Right ventricle myocardium inferior (tissue), 1 donor: ENCODE data around the gene NECTIN1. TPM values are rescaled to one million over a fixed set of nuclear protein-coding genes. Genes with fewer than 3 reads are reported as not detected.
A peak's percentile ranks its signal among the peaks of the same experiment; 100 is the strongest.

Experiments used
- ATAC-seq: fragments of 200-7000 bp; cut with Tn5 transposase; one replicate; pipeline ENCODE4 v1.9.1; 2020; ENCODE audit warnings: mild to moderate bottlenecking, moderate library complexity
- DNase-seq: peaks from one replicate; pipeline ENCODE4 v3.0.0; 2021; ENCODE audit errors: missing footprints
- intact Hi-C: fragments of 100-400 bp; cut with DNase I; formaldehyde crosslinking; loops from one replicate; pipeline ENCODE4 v1.11.0; 2022
- total RNA-seq: library from RNA; stranded (reverse); fragmentation: NEBNext Ultra II Directional; extraction: Animal tissue kit (Norgen Biotek cat#: 25700); gene quantifications from one replicate; pipeline ENCODE4 v1.2.1, GENCODE V29; 2021
- donor health status: DM: no; HTN: yes; CAD: no; lungs with severe emphysema.

NECTIN1 gene
- total RNA-seq, 1 donor from 2014 or later: 20.0 TPM

GRCh38 chr11:119639642-119640205, 89.3 kb downstream of the NECTIN1 start:
- ATAC-seq: no peak
- intact Hi-C loops: no loop called here

DNA sequence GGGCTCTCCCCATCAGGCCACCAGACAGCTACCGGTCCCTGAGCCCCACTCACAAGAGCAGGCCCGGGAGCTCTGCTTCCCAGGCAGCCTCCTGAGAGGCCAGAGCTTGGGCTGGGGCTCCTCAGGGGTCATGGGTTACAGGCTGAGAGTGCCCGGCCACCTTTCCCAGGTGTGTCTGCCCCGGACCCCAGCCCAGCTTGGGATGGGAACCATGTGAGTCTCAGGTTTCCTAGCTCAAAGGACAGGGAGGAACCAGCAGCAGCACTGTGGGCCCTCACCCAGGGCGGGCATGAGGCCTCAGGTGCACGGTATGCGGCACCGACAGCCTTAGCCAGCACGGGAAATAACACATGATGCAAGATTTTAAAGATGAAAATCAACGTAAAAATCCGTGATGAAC, 90.1 kb downstream of the NECTIN1 start:
- DNase-seq (peak; percentile 61), ATAC-seq (no peak)
- intact Hi-C loops: no loop called here

More at GRCh38 chr11:119639642-119640205, 89.3 kb downstream of the NECTIN1 start:
- peak; percentile 23 for DNase-seq

DNA sequence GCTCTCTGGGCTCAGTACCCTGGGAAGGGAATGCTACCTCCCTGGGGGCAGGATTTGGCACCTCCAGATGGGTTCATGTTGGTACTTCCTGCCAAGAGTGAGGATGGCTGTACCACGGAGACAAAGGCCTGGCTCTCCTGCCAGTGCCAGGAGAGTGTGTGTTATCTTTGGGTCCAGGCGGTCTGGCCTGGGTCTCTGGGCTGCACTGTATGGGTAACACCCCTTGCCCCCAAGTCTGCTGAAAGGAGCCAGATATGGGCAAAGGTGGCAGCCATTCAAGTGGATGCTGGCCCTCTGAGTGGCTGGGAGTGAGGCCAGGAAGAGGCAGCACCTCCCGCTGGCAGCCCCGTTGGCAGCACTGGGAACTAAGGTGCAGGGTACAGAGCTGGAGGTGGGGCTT, 91.5 kb downstream of the NECTIN1 start:
- intact Hi-C loops: no loop called here
- ATAC-seq: no peak
- DNase-seq: no peak

- intact Hi-C loops: no loop called here
These were observed 93.2 kb downstream of the NECTIN1 start for GRCh38 chr11:119635776-119636175.

GRCh38 chr11:119635041-119635740, 93.8 kb downstream of the NECTIN1 start:
- no peak for ATAC-seq
- peak; percentile 59 for DNase-seq
- intact Hi-C loops: no loop called here

More at GRCh38 chr11:119635776-119636175, 93.2 kb downstream of the NECTIN1 start:
- DNase-seq: peak; percentile 20
- no peak for ATAC-seq

GRCh38 chr11:119634301-119634700, 94.7 kb downstream of the NECTIN1 start:
- intact Hi-C loops: no loop called here
- peak; percentile 59 for DNase-seq
- ATAC-seq: no peak

DNA sequence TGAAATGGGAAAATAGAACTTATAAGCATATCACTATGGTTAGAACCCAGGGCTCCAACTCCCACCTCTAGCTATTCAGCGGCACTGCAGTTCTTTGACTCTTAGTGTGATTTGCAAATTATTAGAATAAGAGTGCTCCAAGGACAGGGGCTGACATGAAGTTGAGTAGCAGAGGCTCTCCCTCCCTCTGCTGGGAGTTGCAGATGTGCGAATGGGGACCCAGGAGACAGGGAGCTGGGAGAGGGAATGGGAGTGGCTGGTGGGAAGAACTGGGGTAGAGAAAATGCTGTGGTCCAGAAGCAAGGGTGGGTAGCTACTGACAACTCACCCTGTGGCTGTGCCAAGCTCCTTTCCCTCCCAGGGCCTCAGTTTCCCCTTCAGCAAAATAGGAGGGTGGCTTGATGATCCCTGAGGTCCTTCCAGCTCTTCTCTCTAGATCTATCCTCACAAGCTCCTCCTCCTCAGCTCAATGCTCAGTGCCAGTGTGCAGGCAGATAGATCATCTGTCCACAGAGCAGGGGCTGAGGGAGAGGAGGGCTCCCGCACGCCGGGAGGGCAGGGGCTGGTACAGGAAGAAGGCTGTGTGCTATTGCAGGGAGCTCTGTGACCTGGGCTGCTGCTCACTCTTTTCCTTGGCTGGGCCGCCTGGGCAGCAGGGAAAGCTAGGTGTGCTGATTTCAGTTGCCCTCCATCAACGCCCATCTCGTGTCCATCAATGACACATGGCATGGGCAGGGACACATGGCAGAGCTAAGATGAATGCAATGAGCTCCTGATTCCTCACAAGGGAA, 99.0 kb downstream of the NECTIN1 start:
- no peak for ATAC-seq
- intact Hi-C loops: no loop called here
- peak; percentile 54 for DNase-seq

GRCh38 chr11:119629085-119629484, 99.9 kb downstream of the NECTIN1 start:
- no peak for DNase-seq
- intact Hi-C loops: no loop called here

DNA sequence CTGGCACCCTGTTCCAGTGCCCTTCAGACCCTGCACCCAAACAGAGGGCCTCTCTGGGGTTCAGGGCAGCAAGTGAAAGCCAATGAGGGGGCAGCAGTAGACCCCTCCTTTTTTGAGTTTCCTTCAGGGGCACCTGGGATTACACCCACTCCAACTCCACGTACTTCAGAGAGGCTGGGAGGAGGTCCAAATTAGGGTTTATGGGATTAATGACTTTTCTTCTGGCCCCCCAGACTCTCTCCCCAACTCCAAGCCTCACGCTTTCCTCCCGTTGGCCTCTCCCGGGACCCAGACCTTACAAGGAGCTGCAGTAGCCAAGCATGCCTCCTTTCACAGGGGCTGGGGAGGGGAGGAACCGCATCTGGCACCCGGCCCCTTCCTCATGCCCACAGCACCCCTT, 101.7 kb downstream of the NECTIN1 start:
- DNase-seq (no peak), ATAC-seq (no peak)

More at GRCh38 chr11:119629085-119629484, 99.9 kb downstream of the NECTIN1 start:
- no peak for ATAC-seq

DNA sequence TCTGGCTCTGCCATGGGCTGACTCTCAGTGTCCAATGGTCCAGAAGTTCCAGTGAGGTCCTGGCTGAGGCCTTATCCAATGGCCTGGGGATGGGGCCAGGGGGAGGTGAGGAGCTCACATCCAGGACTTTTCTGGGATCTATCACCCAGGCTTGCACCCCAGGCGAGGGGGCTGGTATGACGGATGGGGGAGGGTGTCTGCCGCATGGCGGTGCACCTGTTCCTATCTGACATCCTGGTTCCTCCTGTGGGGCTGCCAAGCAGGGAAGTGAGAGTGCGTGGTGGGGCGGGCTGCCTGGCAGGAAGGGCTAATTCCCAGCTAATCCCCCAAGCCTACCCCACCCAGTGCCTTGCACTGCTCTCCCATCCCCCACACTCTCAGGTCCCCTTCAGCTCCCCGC, 102.1 kb downstream of the NECTIN1 start:
- intact Hi-C loops: no loop called here
- no peak for DNase-seq
- no peak for ATAC-seq

More for the DNA sequence above, 101.7 kb downstream of the NECTIN1 start:
- intact Hi-C loops: no loop called here

DNA sequence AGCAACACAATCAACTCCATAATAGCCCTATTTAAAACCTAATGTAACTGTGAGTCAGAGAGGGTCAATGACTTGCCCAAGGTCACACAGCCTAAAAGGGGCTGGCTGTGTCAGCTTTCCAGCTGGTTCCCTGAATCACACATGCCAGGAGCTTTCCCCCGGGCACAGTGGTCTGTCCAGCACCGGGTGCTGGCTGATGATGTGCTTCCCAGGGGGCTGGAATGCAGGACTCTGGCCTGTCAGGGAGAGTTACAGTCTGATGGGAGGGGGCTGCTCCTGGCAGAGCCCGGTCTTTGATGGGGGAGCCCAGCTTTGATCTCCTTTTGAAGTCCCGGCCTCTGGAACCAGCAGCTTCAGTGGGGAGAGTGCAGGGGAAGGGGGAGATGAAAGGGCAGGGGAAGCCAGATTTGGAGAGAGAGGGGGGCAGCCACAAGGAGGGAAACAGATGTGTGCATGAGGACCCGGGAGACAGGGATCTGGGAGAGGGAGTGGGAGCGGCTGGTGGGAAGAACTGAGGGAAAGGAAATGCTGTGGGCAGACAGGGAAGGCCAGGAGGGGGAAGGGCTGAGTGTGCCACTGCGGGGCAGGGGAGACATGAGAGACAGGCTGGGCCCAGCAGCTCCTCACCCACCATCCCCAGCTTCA, 102.7 kb downstream of the NECTIN1 start:
- DNase-seq (no peak), ATAC-seq (no peak)
- intact Hi-C loops: no loop called here

DNA sequence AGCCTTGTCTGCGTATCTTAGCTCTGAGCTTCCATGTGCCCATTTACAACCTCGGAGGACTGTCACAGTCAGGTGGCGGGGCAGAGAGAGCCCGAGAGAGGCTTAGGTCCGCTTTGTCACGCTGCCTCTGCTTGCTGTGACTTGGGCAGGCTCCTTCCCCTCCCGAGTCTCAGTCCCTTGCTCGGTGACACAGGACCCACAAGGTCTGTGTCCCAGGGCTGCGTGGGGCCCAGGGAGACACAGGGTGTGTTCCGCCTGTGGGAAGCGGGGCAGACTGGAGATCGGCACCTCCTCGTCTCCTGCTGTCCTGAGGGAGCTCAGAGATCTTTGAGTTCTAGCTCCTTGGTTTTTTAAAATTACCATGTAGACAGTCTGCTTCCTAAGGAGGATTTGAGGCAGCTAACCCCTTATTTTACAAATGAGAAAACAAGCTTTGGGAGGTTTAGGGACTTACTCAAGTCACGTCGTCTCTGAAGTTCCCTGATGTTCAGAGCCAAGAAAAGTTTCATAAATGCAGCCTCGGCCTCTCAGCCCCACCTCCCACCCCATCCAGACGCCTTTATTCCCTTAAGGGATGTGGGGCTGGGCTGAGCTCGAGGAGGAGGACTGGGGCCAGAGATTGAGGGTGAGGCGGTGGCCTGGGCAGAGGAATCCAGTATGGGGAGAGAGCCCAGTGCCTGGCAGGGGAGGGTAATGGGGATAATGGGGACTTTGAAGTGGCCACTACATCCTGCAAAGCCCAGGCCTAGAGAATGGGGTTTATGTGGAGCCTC, 103.6 kb downstream of the NECTIN1 start:
- DNase-seq (peak; percentile 42), ATAC-seq (peak; percentile 75)
- intact Hi-C loops: no loop called here

DNA sequence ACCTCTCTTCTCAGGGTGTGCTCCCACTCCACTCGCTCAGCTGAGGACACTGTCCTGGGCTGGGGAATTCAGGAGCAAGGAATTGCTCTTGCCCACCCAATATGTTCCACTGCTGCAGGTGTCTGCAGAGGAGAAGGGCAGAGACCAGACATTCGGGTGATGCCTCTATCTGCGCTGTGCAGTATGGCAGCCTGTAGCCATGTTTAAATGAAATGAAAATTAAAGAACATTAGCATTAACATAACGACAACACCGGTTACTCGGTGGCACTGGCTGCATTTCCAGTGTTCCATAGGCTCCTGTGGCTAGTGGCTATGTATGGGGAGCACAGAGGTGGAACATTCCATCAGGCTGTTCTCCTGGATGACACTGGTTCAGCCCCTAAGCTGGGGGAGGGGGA, 104.4 kb downstream of the NECTIN1 start:
- intact Hi-C loops: no loop called here
- no peak for DNase-seq

GRCh38 chr11:119624102-119624615, 104.8 kb downstream of the NECTIN1 start:
- intact Hi-C loops: no loop called here
- ATAC-seq (no peak), DNase-seq (no peak)

More for the DNA sequence above, 104.4 kb downstream of the NECTIN1 start:
- ATAC-seq: no peak

- DNase-seq: no peak
- no peak for ATAC-seq
- intact Hi-C loops: no loop called here
These were observed 105.3 kb downstream of the NECTIN1 start for GRCh38 chr11:119623682-119624081.

DNA sequence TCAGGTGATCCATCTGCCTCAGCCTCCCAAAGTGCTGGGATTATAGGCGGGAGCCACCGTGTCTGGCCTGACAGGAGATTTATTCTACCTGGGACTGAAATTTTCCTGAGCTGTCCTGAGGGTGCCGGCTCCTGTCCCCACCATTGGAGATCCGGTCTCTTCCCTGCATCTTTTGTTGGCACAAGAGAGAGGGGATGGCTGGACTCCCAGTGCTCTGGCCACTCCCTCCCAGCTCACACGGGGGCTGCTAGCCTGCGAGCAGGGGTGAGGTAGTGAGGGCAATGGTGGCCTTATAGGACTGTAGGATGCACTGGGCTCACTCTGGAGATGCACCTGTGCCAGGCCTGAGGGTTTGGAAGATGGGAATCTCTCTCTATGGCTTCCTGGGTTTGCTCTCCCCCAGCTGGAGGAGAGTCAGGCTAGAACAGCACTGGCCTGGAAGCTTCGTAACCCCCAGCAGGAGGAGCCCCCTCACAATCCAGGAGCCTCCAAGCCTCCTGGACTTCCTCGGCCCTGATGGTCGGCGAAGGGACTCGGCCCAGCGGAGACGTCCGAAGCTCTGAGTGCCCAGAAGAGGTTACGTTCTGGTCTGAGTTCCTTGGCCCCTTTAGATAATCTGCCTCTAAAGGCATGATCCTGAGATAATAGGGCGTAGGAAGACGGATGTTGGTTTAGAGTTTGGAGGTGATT, 106.4 kb downstream of the NECTIN1 start:
- intact Hi-C loops: no loop called here
- no peak for DNase-seq
- ATAC-seq: no peak

GRCh38 chr11:119619665-119620064, 109.3 kb downstream of the NECTIN1 start:
- no peak for DNase-seq
- intact Hi-C loops: no loop called here
- no peak for ATAC-seq
